ENCODE data around the gene SIMC1.
A peak's percentile ranks its signal among the peaks of the same experiment; 100 is the strongest.
"Not testable (repeated sequence)": the region's sequence is repeated elsewhere in the genome, so short reads cannot be mapped to it uniquely, and the experiment has no call there.

The SIMC1 gene

DNA sequence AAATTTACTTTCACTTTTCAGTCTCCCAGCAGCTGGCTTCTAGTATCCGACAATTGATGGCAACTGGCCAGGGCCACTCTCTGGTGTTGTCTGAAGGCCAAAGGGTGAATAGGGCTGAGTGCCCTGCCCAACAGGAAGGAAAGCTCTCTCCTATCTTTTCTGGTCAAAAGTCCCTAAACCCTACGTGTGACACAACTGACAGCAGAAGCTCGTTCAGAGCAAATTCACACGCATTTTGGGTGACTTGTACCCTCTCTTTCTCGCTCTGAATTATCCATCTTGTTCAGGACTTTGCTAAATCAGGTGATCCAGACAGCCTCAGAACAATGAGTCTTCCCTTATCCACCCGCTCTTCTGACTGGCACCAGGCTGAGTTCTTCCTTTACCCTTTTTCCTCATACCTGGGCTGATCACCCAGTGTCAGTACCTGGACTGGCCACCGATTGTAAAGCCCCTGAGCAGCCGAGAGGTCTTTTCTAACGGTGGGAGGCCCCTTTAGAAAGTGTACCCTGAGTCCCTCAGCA, 21.8 kb upstream of the SIMC1 start:
- DNase-seq (ENCODE audit: low spot score): not testable (repeated sequence)

DNA sequence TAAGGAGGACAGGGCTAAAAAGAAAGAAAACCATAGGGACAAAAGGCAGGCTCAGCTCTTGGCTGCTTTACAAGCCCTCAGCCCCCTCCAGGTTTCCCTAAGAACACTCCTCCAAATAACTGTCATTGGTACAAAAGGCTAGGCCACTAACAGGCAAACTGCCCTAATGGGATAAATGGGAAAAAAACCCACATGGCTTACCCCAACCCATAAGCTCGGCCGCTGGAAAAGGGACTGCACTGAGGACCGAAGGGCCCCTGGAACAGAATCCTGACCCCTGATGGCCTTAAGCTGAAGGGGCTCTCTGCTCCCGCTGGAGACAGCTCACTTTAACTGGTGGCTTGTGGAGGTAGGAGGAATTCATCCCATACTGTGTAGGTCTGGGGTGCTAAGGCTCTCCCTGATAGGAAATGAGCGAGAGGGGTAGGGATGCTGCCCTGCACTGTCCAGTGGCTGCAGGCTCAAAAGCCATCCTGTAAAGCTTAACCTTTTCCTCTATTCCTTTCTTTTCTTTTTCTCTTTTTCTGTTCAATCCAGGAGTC, 21.0 kb upstream of the SIMC1 start:
- DNase-seq (ENCODE audit: low spot score): not testable (repeated sequence)

DNA sequence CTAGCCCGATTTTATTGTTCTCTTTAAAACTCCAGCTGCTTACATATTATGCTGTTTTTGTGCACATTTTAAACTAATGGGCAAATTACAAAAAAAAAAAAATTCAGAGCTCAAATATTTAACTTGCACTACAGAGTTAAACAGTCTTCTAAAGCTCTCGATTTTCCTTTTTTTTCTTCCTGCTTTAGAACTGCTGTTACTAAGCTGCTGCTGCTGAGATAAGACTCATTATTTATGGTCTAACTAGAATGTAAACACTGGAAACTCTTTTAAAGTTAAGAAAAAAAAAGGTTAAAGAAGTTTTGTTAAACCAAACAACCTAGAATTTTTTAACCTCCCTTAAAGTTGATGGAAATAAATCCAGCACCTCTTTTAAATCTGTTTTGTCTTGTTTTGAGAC, 20.5 kb upstream of the SIMC1 start:
- DNase-seq (ENCODE audit: low spot score): not testable (repeated sequence)

- DNase-seq (ENCODE audit: low spot score): not testable (repeated sequence)
Measured at GRCh38 chr5:176222006-176222405, 16.2 kb upstream of the SIMC1 start.

DNA sequence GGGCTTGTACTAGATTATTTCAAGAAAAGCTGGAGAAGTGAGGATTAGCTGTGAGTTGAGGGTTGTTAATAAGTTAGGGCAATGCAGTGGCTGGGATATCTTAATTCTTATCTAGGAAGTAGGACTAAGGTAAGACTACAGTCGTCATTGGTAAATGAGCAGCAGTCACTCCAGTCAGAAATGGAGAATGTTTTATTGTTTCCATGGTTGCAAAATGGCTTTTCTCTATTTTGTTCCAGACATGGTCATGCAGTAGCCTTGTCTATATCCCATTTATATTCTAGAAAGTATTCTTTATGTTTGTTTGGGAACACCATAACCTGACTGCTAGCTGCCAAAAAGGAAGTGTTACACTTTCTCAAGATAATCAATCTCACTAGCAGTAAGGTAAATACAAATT, 9.9 kb upstream of the SIMC1 start:
- not testable (repeated sequence) for DNase-seq (ENCODE audit: low spot score)

DNA sequence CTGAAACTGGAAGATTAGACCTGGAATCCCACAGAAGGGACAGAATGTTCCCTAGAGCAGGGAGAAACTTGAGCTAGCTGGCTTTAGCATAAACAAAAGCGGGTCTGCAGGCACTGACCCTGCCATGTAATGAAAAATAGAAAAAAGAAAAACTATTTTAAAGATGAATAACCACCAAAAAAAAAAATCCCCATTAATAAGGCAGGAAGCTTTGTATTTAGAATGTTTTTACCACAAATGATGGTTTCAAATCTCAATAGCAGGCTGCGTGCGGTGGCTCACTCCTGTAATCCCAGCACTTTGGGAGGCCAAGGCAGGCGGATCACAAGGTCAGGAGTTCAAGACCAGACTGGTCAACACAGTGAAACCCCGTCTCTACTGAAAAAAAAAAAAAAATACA, 5.0 kb upstream of the SIMC1 start:
- not testable (repeated sequence) for DNase-seq (ENCODE audit: low spot score)

DNA sequence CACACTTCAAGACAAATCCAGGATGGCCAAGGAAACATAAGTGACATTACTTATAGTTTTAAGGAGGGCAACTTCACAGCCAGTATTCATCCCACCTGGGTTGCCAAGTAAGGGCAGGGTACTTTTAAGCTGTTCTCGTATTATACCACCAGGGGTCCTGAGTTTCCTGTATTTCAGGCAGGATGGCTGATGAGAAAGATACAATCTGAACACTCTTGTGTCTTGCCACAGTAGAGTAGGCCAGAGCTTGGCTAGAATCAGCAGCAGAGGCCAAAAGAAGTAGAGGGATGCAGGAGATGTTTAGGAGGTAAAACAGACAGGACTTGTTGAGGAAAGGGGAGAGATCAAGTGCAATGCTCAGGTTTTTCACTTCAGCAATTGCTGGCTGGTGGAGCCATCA, 3.1 kb upstream of the SIMC1 start:
- DNase-seq (ENCODE audit: low spot score): peak; percentile 11

DNA sequence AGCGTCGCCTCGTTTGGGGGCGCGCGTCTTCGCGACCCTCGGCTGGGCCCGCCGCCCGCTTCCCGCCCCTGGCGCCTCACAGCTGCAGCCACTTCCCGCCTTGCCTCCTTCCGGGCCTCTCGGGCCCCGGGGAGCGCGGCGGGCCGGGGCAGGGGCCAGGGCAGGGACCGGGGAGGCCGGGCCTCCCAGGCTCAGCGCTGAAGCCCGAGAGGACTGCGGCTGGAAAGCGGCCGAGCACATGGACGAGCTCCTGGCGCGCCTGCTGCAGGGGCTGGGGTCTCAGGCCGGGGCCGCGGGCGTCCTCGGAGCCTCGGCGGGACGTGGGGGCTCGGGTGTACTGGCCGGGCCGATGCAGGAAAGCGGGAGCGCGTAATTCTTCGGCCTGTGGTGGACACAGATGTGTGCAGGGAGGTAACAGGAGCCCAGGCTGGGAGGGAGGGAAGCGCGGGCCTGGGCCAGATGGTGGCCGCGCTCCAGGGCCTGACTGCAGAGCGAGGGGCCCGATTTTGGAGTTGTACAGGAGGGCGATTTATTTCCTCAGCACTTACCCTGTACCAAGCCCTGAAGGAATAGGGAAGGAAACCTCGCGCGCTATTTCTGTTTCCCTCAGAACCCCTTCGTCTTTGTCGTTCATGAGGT, 540 bp downstream of the SIMC1 start:
- not testable (repeated sequence) for DNase-seq (ENCODE audit: low spot score)

- DNase-seq (ENCODE audit: low spot score): not testable (repeated sequence)
Measured at GRCh38 chr5:176239304-176239703, 1.1 kb downstream of the SIMC1 start.

DNA sequence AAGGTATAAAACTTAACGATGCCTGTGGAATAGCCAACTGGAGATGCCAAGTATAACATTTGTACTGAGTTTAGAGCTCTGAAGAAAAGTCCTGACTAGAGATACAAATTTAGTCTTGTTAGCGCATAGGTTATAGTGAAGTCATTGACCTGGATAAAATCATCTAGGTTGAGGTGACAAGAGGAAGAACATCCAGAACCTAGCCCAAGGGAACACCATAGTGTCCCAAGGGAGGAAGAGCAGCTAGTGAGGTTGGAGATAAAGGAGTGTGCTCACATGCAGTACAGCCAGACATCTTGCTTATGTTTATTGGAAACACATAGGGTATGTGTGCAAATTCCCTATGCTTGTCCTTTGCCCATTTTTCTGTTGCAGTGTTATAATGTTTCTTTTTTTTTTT, 6.1 kb downstream of the SIMC1 start:
- DNase-seq (ENCODE audit: low spot score): not testable (repeated sequence)

DNA sequence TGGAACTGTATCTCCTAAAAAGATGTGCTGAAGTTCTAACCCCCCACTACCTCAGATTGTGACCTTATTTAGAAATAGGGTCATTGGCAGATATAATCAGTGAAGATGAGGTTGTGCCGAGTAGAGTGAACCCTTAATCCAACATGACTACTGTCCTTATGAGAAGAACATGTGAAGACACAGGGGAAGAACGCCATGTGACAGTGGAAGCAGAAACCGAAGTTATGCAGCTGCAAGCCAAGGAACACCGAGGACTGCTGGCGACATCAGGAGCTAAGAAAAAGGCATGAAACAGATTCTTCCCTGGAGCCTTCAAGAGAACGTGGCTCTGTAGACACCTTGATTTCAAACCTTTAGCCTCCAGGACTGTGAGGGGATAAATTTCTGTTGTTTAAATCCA, 6.8 kb downstream of the SIMC1 start:
- not testable (repeated sequence) for DNase-seq (ENCODE audit: low spot score)

DNA sequence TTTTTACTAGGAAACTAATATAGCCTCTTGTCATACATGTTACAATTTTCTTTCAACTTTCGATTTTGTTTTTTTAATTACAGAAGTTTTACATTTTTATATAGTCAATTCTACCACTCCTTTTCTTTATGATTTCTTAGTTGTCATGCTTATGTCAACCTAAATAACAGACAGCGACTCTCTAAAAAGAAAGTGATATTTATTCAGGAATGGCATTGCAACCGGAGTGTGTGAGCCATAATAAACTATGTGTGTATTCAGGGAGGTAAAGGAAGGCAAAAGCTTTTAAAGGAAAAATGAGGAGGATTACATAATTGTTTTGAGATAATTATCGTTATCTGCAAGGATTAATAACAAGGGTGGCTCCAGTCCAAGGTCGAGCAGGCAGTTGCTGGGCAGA, 7.3 kb downstream of the SIMC1 start:
- not testable (repeated sequence) for DNase-seq (ENCODE audit: low spot score)

- DNase-seq (ENCODE audit: low spot score): not testable (repeated sequence)
Measured at GRCh38 chr5:176250691-176251090, 12.5 kb downstream of the SIMC1 start.

GRCh38 chr5:176252171-176252570, 13.9 kb downstream of the SIMC1 start:
- not testable (repeated sequence) for DNase-seq (ENCODE audit: low spot score)

DNA sequence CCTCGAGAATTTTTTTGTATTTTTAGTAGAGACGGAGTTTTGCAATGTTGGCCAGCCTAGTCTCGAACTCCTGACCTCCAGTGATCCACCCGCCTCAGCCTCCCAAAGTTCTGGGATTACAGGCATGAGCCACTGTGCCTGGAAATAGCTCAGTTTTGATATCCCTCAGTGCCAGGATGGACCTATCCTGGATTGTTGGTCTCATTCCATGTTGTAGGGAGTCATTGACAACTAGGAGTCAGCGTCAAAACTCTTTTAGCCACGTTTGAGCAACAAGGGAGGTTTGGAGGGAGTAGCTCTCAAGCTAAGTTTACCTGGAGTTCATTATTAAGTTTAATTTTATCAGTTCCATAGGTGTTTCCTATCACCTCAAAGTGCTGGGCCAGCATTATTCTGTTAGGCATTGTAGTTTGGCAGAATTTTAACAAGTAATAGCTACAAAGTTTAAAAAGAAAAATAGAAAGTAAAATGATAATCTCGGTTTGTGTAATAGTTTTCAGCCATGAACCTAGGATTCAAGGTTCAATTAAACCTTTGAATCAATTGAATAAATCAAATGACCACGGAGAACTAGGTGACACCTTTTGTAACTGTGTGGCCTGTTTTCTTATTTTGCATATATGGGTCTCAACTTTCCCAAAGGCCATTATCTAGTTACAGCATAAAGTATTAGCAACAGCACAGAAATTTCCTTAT, 15.3 kb downstream of the SIMC1 start:
- not testable (repeated sequence) for DNase-seq (ENCODE audit: low spot score)

GRCh38 chr5:176254066-176254393, 15.8 kb downstream of the SIMC1 start:
- peak; percentile 0 for DNase-seq (ENCODE audit: low spot score)

DNA sequence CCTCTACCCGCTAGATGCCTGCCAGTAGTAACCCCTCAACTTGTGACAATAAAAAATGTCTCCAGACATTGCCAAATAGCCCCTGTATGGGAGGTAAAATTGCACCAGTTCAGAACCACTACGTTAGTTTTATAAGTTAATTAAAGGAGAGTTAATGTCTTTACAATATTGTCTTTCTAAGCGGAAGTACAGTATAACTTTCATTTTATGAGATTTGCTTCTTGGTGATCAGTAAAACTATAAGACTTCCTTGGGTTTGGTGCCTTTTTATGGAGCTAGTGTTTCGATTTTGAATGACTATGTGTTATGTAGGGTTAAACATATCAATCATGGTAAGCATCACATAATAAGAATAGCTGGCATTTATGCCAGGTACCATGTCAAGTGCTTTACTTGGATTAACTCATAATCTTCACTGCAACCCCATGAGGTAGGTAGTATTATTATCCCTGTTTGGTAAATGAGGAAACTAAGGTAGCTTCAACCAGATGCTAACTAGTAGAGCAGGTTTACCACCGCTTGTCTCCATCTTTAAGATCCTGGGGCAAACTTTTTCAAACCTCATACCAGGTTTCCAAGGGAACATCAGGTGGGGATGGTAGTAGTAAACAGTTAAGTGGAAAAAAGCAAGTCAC, 19.8 kb downstream of the SIMC1 start:
- DNase-seq (ENCODE audit: low spot score): not testable (repeated sequence)

- DNase-seq (ENCODE audit: low spot score): not testable (repeated sequence)
Measured at GRCh38 chr5:176260682-176261081, 22.5 kb downstream of the SIMC1 start.

DNA sequence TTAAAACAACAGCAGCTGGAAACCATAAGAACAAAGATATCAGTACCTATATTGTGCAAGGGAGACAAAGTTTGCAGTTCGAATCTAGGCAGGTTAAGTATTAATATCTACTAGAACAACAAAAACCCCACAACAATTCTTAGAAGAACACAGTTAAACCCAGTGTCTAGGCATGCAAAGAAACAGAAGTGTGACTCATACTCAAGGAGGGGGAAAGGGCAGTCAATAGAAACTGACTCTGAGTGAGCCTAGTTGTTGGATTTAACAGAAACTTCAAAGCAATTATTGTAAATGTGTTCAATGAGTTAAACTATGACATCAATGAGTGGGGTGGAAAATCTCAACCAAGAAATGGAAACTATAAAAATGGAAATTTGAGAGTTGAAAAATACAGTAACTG, 28.2 kb downstream of the SIMC1 start:
- DNase-seq (ENCODE audit: low spot score): not testable (repeated sequence)

- not testable (repeated sequence) for DNase-seq (ENCODE audit: low spot score)
Measured at GRCh38 chr5:176289018-176289417, 50.8 kb downstream of the SIMC1 start.

GRCh38 chr5:176290057-176290840, 52.0 kb downstream of the SIMC1 start:
- DNase-seq (ENCODE audit: low spot score): not testable (repeated sequence)

- DNase-seq (ENCODE audit: low spot score): not testable (repeated sequence)
Measured at GRCh38 chr5:176305356-176305755, 67.1 kb downstream of the SIMC1 start.
